Activated CD4-positive, alpha-beta T cell treated with anti-CD3 and anti-CD28 coated beads, Interleukin-2, amount 10 ng/mL, durations not matched to agents 7 days and 5 days (primary cell): ENCODE measurements around the gene OLA1. TPM values are rescaled to one million over a fixed set of nuclear protein-coding genes. Genes with fewer than 3 reads are reported as not detected.

Experiments used
- CTCF ChIA-PET: fragments of 350-600 bp; sonication (Branson Sonifier 250); formaldehyde crosslinking; loops from one replicate; lab custom pipeline; 2021; ENCODE audit warnings: antibody characterized with exemption; lab: Charles Lee
- POLR2A ChIA-PET: fragments of 350-600 bp; sonication (Branson Sonifier 250); formaldehyde crosslinking; loops from one replicate; lab custom pipeline; 2021; ENCODE audit warnings: antibody characterized with exemption; lab: Charles Lee
- DNase-seq: peaks from one replicate; pipeline ENCODE4 v3.0.0-alpha.2; 2020
- H3K27ac Mint-ChIP-seq: one replicate; pipeline ENCODE4 v1.8.0; 2021; ENCODE audit warnings: mild to moderate bottlenecking, moderate library complexity, mixed read lengths
- H3K27me3 Mint-ChIP-seq: one replicate; pipeline ENCODE4 v1.8.0; 2021; ENCODE audit warnings: mixed read lengths
- H3K36me3 Mint-ChIP-seq: one replicate; pipeline ENCODE4 v1.8.0; 2021; ENCODE audit warnings: low read depth, mixed read lengths
- H3K4me1 Mint-ChIP-seq: one replicate; pipeline ENCODE4 v1.8.0; 2021; ENCODE audit warnings: mixed read lengths
- H3K4me3 Mint-ChIP-seq: one replicate; pipeline ENCODE4 v1.8.0; 2021; ENCODE audit warnings: mild to moderate bottlenecking, moderate library complexity, mixed read lengths
- H3K9me3 Mint-ChIP-seq: one replicate; pipeline ENCODE4 v1.8.0; 2021; ENCODE audit warnings: mixed read lengths
- total RNA-seq, 2 experiments: library from RNA; stranded (reverse); gene quantifications; one replicate each; pipeline ENCODE4 v1.2.3, GENCODE V29; 2021

The OLA1 gene
- total RNA-seq, 2 experiments from 2014 or later = 75.3 to 87.4 TPM

DNA sequence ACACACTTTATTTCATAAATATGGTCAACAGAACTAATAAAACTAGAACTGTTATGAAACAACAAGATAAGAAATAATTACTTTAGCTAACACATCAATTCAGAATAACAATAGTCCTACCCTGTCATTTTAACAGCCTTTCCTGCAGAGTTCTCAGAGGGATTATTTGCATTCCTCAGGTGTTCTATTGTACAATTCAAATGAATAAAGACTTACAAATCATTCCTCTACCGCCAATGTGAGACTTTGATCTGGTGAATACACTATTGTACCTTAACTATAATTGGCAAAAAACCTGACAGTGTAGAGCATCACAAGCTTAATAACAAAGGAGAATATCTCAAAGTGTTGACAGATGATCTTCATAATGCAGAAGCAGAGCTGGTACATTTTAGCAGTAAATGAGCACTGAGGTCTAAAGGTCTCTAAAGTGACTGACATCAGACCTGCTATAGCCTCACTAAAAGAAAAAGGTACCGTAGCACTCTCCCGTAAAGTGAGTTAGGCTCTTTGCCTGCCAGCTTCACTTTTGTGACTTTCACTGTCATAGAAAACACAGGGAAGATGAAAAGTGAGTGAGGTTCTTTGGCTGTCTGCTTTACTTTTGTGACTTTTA lies 164.4 kb downstream of the OLA1 start:
- Mint-ChIP-seq H3K27me3 (no peaks in the 10 kb centered on the region), H3K9me3 (no peaks in the 10 kb centered on the region), H3K4me3 (no peak overlapping the region), H3K4me1 (no peaks in the 10 kb centered on the region), H3K27ac (no peak overlapping the region), H3K36me3 (no peaks in the 10 kb centered on the region)
- no peak for DNase-seq
- ChIA-PET CTCF (no interaction called here), POLR2A (no interaction called here)

DNA sequence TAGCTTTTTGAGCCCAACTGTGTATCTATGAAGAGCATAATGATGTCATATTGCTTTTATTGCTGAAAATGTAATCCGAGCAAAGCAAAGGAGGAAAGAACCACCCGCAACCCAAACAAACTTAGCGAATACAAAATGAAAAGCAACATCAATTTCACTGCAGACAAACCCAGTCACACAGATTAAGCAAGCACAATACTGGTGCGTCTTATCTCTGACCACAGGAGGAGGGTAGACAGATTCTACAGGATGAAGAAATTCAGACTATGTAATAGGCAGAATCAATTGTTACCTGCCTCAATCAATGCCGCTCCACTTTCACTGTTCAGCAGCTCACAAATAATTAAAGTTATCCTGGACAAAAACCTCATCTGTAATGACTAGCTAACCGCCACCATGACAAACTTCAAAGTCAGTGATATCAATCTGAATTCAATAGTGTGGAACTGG lies 167.6 kb downstream of the OLA1 start:
- POLR2A ChIA-PET = no interaction called here
- no peak overlapping the region for H3K27ac Mint-ChIP-seq
- H3K27me3 Mint-ChIP-seq = no peaks in the 10 kb centered on the region
- H3K9me3 Mint-ChIP-seq = no peaks in the 10 kb centered on the region
- CTCF ChIA-PET = interaction anchor here (0.8 kb wide), 1 partner anchor 331 kb away, joined by 3 read pairs; no protein-coding TSS in a partner anchor
- no peaks in the 10 kb centered on the region for H3K4me1 Mint-ChIP-seq
- no peak for DNase-seq
- no peaks in the 10 kb centered on the region for H3K36me3 Mint-ChIP-seq
- no peak overlapping the region for H3K4me3 Mint-ChIP-seq

DNA sequence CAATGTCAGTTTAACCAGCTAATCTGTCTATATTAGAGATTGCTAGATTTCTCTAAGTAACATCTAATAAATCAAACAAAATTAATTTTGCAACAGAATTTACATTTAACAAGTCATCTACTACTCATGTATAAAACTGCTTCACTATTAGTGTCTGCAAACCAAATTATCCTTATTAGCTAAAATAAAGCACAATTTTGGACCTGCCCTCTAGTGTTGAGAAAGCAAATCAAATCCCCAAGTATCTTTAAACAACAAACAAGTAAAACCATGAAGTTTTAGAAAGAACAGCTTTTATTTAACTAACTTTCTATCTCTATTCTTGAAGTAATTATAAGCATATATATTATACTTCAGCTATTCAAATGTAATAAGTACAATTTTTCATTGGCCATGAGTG lies 170.1 kb downstream of the OLA1 start:
- ChIA-PET POLR2A (no interaction called here), CTCF (interaction anchor here (0.6 kb wide), 1 partner anchor 300 kb away, joined by 3 read pairs; no protein-coding TSS in a partner anchor)
- no peak overlapping the region for H3K27ac Mint-ChIP-seq
- no peaks in the 10 kb centered on the region for H3K27me3 Mint-ChIP-seq
- DNase-seq = no peak
- no peaks in the 10 kb centered on the region for H3K4me1 Mint-ChIP-seq
- H3K9me3 Mint-ChIP-seq = no peaks in the 10 kb centered on the region
- H3K4me3 Mint-ChIP-seq = no peak overlapping the region
- peaks cover 11% of the 10 kb centered on the region for H3K36me3 Mint-ChIP-seq

DNA sequence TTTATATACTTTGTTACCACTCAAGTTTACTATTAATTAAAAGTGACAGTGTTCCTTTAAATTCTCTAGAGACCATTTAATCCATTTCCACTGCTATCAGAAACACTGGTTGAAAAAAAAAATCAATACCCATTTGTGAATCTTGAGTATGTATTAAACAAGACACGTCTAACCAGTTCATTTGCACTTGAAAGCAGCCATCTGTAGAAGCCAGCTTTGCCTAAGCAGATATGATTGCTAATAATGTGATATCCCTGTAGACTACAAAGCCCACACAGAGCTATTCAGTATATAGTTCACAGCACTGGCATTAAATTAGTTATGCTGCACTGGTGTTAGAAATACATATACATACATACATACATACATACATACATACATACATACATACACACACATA lies 171.4 kb downstream of the OLA1 start:
- no peaks in the 10 kb centered on the region for H3K4me1 Mint-ChIP-seq
- no peak overlapping the region for H3K4me3 Mint-ChIP-seq
- ChIA-PET POLR2A (no interaction called here), CTCF (no interaction called here)
- DNase-seq = no peak
- H3K27ac Mint-ChIP-seq = no peak overlapping the region
- H3K9me3 Mint-ChIP-seq = no peaks in the 10 kb centered on the region
- peaks cover 11% of the 10 kb centered on the region for H3K36me3 Mint-ChIP-seq
- no peaks in the 10 kb centered on the region for H3K27me3 Mint-ChIP-seq

DNA sequence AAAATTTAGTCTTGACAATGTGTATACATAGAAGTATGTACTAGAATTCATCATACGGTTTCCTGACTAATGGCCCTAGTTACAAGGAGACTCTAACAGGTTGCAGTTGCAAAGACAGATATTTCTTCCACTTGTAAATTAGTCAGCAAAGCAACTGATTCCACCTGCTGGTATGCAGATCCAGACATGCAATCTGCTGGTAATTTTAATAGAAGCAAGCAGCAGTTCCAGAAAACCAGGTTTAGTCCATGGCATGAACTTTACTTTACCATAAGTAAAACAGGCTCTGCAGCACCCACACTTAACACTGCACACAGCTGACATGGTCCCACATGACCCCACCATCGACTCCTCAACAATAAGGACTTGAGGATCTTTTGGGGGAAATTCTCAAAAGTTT lies 172.3 kb downstream of the OLA1 start:
- DNase-seq = no peak
- H3K4me1 Mint-ChIP-seq = no peaks in the 10 kb centered on the region
- CTCF ChIA-PET = no interaction called here
- H3K36me3 Mint-ChIP-seq = peaks cover 11% of the 10 kb centered on the region
- H3K4me3 Mint-ChIP-seq = no peak overlapping the region
- H3K9me3 Mint-ChIP-seq = no peaks in the 10 kb centered on the region
- H3K27ac Mint-ChIP-seq = no peak overlapping the region
- POLR2A ChIA-PET = no interaction called here
- H3K27me3 Mint-ChIP-seq = no peaks in the 10 kb centered on the region

DNA sequence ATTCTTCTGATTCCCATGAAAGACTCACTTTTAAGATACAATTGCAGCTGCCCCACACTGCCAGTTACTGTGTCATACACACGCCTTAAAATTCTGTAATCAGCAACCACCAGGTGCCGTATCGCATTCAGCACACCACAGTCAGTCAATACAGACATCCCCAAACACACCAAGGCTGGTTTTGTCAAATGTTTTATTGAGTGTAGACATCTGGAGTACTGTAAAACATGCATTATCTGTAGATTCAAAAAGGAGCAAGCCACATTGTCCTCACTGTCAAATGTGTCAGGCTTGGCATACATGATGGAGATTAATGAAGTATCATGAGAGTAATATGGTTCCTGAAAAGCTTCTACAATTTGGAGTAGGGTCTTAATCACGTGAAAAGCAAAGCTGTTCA lies 173.5 kb downstream of the OLA1 start:
- H3K4me3 Mint-ChIP-seq = no peak overlapping the region
- POLR2A ChIA-PET = no interaction called here

DNA sequence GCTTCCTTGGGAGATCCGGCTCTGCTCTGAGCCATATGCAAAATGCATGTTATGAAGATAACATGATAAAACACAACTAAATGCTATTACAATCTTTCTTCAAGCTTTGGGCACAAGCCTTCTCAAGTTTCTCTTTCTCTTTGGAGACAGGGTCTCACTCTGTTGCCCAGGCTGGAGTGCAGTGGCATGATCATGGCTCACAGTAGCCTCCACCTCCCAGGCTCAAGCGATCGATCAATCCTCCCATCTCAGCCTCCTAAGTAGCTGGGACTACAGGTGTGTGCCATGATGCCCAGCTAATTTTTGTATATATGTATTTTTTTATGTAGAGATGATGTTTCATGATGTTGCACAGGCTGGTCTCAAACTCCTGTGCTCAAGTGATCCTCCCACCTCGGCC lies 175.5 kb downstream of the OLA1 start:
- peaks cover 11% of the 10 kb centered on the region for H3K36me3 Mint-ChIP-seq
- H3K27ac Mint-ChIP-seq = no peak overlapping the region
- H3K9me3 Mint-ChIP-seq = no peaks in the 10 kb centered on the region
- DNase-seq = no peak
- POLR2A ChIA-PET = no interaction called here
- CTCF ChIA-PET = interaction anchor here (1.0 kb wide), 1 partner anchor 14 kb away, joined by 5 read pairs; no protein-coding TSS in a partner anchor
- no peak overlapping the region for H3K4me3 Mint-ChIP-seq
- no peaks in the 10 kb centered on the region for H3K4me1 Mint-ChIP-seq
- H3K27me3 Mint-ChIP-seq = no peaks in the 10 kb centered on the region

More for the DNA sequence above, 173.5 kb downstream of the OLA1 start:
- H3K36me3 Mint-ChIP-seq = peaks cover 11% of the 10 kb centered on the region
- no peak overlapping the region for H3K27ac Mint-ChIP-seq
- DNase-seq = no peak
- no peaks in the 10 kb centered on the region for H3K4me1 Mint-ChIP-seq
- H3K9me3 Mint-ChIP-seq = no peaks in the 10 kb centered on the region
- CTCF ChIA-PET = interaction anchor here (0.6 to 1.8 kb wide), 2 partner anchors 16 to 1796 kb away, joined by 3 to 4 read pairs; no protein-coding TSS in a partner anchor
- no peaks in the 10 kb centered on the region for H3K27me3 Mint-ChIP-seq

DNA sequence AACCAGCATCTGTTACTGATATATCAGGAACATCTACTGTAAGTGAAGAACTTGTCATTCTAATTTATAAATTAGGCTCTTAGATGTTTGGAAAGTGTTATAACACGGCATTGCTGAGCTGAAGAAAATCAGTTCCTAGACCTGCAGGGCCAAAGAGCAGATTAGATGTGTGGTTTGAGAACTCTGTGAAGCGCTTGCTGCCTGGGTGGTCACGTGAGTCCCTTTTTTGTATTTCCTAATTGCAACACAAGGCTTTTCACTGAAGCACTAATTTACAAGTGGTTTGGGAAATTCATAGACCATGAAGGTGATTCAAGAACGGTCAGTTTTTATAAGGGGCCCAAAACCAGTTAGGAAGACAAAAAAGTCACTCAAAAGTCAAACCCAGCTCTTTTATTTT lies 176.3 kb downstream of the OLA1 start:
- Mint-ChIP-seq H3K27me3 (peaks cover 2% of the 10 kb centered on the region), H3K27ac (no peak overlapping the region), H3K4me3 (no peak overlapping the region), H3K4me1 (no peaks in the 10 kb centered on the region), H3K9me3 (no peaks in the 10 kb centered on the region), H3K36me3 (peaks cover 11% of the 10 kb centered on the region)
- POLR2A ChIA-PET = interaction anchor here (0.7 kb wide), 1 partner anchor 421 kb away, joined by 3 read pairs; no protein-coding TSS in a partner anchor
- DNase-seq = no peak
- CTCF ChIA-PET = interaction anchor here (1.0 kb wide), 1 partner anchor 13 kb away, joined by 5 read pairs; no protein-coding TSS in a partner anchor

DNA sequence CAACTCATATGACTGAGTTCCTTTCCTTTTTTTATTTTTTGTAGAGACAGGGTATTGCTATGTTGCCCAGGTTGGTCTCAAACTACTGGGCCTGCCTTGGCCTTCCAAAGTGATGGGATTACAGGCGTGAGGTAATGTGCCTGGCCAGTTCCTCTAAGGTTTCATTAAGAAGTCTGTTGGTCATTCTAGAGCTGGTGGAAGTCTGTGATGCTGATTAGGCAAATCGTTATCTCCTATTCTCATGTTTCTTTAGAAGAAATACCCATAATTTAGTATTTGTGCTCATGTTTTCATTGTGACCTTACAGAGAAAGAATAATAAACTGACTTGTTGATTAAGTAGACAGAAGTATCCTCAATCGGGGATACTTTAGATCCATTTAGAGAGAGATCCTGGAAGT lies 177.0 kb downstream of the OLA1 start:
- POLR2A ChIA-PET = interaction anchor here (0.6 kb wide), 1 partner anchor 177 kb away, joined by 6 read pairs; the partner anchor contains the start of gene OLA1
- DNase-seq = no peak
- H3K4me1 Mint-ChIP-seq = no peaks in the 10 kb centered on the region
- CTCF ChIA-PET = interaction anchor here (0.6 kb wide), 2 partner anchors 48 to 225 kb away, joined by 4 read pairs; no protein-coding TSS in a partner anchor
- peaks cover 2% of the 10 kb centered on the region for H3K27me3 Mint-ChIP-seq
- H3K9me3 Mint-ChIP-seq = no peaks in the 10 kb centered on the region
- H3K4me3 Mint-ChIP-seq = no peak overlapping the region
- no peak overlapping the region for H3K27ac Mint-ChIP-seq
- H3K36me3 Mint-ChIP-seq = peaks cover 11% of the 10 kb centered on the region

DNA sequence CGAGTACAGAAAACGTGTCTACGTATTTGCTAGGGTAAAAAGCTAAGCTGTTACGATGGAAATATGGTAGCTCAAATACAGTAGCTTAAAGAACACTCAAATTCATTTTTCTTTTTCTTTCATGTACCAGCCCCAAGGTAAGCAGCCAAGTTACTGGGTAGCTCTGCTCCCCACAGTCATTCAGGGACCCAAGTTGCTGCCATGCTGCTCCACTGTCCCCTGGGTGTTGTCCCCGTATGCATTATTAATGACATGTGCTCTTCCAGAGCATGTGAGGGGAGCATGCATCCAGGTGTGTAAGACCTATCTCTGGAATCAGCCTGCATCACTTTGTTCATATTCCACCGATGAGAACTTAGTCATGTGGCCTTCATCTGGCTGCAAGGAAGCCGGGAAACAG lies 178.1 kb downstream of the OLA1 start:
- no peak for DNase-seq
- Mint-ChIP-seq H3K4me1 (no peaks in the 10 kb centered on the region), H3K27me3 (peaks cover 3% of the 10 kb centered on the region), H3K27ac (no peak overlapping the region), H3K9me3 (no peaks in the 10 kb centered on the region), H3K4me3 (no peak overlapping the region), H3K36me3 (peaks cover 11% of the 10 kb centered on the region)
- ChIA-PET POLR2A (no interaction called here), CTCF (no interaction called here)

DNA sequence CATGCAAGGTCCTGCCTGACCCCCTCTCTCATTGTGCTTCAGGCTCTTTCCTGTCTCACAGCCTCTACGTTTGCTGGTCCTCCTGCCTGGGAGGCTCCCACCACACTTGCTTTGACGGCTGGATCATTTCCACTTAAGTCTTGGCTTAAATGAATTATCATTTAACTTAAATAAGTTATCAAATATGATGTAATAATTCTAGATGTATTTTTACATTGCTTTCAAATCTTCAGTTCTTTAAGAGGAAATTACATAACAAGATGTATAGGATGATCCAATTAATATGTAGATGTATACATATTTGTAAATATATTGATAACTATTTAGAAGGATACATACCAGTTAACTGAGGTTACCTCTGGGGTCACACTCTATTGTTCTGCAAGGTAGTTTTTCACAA lies 180.5 kb downstream of the OLA1 start:
- CTCF ChIA-PET = no interaction called here
- POLR2A ChIA-PET = no interaction called here
- H3K4me3 Mint-ChIP-seq = no peak overlapping the region
- no peak for DNase-seq
- peaks cover 9% of the 10 kb centered on the region for H3K27me3 Mint-ChIP-seq
- H3K27ac Mint-ChIP-seq = no peak overlapping the region
- no peaks in the 10 kb centered on the region for H3K36me3 Mint-ChIP-seq
- H3K9me3 Mint-ChIP-seq = no peaks in the 10 kb centered on the region
- no peaks in the 10 kb centered on the region for H3K4me1 Mint-ChIP-seq

DNA sequence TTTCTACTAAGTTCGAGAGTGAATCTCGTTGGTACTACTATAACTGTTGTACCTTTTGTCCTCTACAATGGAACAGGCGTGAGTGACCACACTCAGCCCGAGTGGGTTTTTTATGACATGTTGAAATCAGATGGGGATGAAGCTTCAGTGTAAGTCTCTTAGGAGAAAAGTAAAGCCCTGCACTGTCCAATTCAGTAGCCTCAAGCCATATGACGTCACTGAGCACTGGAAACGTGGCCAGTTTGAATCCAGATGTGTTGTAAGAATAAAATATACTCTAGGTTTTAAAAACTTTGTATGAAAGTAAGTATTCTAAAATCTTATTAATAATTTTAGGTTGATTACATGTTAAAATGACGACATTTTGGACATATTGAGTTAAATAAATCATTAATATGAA lies 181.5 kb downstream of the OLA1 start:
- H3K4me3 Mint-ChIP-seq = no peak overlapping the region
- POLR2A ChIA-PET = no interaction called here
- CTCF ChIA-PET = no interaction called here
- no peak overlapping the region for H3K27ac Mint-ChIP-seq
- DNase-seq = no peak
- no peaks in the 10 kb centered on the region for H3K36me3 Mint-ChIP-seq
- H3K27me3 Mint-ChIP-seq = peaks cover 11% of the 10 kb centered on the region
- H3K9me3 Mint-ChIP-seq = no peaks in the 10 kb centered on the region
- no peaks in the 10 kb centered on the region for H3K4me1 Mint-ChIP-seq

DNA sequence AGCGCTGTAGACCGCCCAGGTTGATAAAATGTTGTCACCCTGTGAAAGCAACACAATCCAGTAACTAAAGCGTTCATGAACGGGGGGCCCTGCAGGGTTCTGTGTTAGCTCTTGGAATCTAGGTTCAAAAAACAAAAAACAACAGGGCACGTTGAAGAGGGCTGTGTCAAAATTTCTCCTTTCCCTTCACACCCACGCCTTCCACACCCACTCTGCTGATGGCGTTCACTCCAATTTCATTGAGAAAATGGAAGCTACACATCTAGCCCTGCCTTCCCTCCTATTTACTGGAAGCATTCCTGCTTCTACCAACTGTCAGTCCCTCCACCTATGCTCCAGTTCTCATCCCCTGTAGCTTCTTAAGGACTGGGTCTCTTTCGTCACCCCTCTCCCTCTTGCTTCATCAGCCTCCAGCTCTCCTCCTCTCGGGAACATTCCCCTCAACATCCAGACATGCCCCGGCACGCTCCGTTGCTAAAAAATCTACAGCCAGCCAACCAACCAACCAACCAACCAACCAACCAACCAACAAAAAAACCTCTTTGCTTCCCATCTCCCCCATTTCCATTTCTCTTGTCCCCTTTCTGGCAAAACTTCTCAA lies 184.7 kb downstream of the OLA1 start:
- H3K4me1 Mint-ChIP-seq = no peaks in the 10 kb centered on the region
- peaks cover 14% of the 10 kb centered on the region for H3K27me3 Mint-ChIP-seq
- CTCF ChIA-PET = interaction anchor here (0.5 to 0.6 kb wide), 2 partner anchors 24 to 261 kb away, joined by 3 read pairs; no protein-coding TSS in a partner anchor
- no peak overlapping the region for H3K4me3 Mint-ChIP-seq
- POLR2A ChIA-PET = no interaction called here
- H3K27ac Mint-ChIP-seq = no peak overlapping the region
- DNase-seq = no peak
- H3K9me3 Mint-ChIP-seq = peaks cover 12% of the 10 kb centered on the region
- H3K36me3 Mint-ChIP-seq = peaks cover 6% of the 10 kb centered on the region
